Renal cortex interstitium (tissue), 11 donors: ENCODE measurements around the gene POLR2J3. TPM values are rescaled to one million over a fixed set of nuclear protein-coding genes. Genes with fewer than 3 reads are reported as not detected.
"Not testable (repeated sequence)": the region's sequence is repeated elsewhere in the genome, so short reads cannot be mapped to it uniquely, and the experiment has no call there.

Experiments
- DNase-seq, 11 donors: peaks; one replicate each; pipeline ENCODE4 v3.0.0-alpha.2; 2013; ENCODE audit warnings: low read depth in 9 of 11, low spot score in 4 of 11; ENCODE audit errors: extremely low read depth in 1 of 11
- polyA plus RNA-seq, 3 donors: library from polyadenylated mRNA; unstranded; fragments of 120-200 nt; gene quantifications; one replicate each; pipeline ENCODE4 v1.2.1, GENCODE V29; 2013; ENCODE audit not compliant: insufficient read length in 3 of 3

POLR2J3 gene
- polyA plus RNA-seq, 3 donors: 80.1 to 91.8 (median 80.8) TPM

DNA sequence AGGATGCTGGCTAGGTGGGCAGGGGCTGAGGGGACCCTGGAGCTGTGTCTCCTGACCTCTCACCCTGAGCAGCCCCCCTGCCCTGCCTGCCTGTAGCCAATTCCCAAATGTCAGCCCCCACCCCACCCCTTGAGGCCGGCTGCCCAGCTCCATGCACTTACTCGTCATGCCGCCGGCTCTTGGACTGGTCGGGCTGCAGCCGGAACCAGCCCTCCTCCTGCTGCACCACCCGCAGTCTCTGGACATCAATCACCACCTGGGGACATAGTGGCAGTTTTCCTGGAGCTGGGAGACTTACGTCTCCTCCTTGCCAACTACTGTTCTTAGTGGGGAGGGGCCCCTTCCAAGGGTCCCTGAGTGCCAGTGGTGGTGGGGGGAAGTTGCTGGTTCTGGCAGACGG, 27.3 kb upstream of the POLR2J3 start:
- not testable (repeated sequence) for DNase-seq

- DNase-seq: not testable (repeated sequence)
Observed at GRCh38 chr7:102596036-102596435, 23.7 kb upstream of the POLR2J3 start.

DNA sequence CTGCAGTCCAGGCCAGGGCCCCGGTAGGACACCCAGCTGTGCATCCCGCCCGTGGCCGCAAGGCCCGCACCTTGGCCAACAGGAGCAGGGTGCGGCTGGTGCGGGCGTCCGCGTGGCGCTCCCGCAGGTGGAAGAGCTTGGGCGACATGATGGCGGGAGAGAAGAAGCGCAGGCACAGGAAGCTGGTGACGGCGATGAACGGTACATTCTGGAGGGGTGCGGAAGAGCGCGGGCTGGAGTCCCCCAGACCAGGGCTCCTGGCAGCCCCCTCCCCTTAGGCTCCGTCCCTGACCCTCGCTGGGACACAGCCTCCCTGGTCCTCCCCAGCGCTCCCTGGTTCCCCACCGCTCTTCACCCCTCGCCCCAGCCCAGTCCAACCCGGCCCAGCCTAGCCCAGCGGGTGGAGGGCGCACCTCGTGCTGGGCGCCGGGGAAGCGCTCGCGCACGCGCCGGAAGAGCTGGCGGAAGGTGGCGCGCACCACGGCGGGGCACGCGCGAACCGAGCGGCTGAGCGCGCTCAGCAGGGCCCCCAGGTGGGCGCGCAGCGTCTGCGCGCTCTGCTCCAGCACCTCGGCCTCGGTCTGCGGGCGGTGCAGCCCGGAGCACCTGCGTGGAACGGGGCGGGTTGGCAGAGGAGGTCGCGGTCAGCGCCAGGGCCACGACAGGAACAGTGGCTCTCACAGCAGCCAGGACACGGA, 21.4 kb upstream of the POLR2J3 start:
- DNase-seq: not testable (repeated sequence)

DNA sequence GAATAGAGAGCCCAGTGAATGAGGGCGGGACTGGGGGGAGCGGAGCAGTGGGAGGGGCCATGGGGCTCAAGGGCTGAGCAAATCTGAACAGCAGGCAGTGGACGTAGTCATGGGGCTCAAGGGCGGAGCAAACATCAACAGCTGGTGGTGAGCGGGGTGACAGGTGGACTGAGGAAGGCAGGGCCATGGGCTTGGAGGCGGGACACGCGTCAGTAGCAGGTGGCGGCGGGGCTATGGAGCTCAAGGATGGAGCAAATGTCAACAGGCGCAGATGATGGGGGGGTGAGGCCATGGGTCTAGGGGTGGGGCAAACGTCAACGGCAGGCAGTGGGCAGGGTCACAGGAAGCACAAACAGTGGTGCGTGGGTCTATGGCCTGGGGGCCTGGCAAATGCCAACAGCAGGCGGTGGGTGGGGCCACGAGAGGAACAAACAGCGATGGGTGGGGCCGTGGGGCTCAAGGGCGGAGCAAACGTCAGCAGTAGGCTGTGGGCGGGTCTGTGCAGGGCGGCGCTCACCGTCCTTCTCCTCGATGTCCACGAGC, 20.2 kb upstream of the POLR2J3 start:
- DNase-seq: not testable (repeated sequence)

DNA sequence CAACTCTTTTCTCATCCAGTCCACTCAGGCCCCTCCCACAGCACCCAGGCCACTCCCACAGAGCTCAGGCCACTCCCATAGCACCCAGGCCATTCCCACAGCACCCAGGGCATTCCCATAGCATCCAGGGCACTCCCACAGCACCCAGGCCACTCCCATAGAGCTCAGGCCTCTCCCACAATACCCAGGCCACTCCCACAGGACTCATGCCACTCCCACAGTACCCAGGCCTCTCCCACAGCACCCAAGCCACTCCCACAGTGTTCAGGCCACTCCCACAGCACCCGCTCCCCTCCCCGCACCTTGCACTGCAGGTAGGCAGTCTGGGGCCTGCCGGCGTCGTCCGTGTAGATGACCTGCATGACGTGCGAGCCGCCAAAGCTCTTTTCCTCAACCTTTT, 17.5 kb upstream of the POLR2J3 start:
- not testable (repeated sequence) for DNase-seq

DNA sequence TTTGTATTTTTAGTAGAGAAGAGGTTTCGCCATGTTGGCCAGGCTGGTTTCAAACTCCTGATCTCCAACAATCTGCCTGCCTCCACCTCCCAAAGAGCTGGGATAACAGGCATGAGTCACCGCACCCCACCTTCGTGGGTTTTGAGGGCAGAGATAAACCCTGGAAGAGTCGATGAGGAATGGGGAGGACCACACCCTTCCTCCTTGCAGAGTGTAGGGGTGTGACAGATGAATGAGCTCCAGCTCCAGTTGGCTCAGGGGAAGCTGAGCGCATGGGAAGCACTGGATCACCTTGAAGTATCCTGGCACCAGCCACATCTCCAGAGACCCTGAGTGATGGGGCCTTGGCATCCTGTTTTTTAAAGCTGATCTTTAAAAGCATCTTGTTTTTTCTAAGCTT, 11.1 kb upstream of the POLR2J3 start:
- DNase-seq: not testable (repeated sequence)

DNA sequence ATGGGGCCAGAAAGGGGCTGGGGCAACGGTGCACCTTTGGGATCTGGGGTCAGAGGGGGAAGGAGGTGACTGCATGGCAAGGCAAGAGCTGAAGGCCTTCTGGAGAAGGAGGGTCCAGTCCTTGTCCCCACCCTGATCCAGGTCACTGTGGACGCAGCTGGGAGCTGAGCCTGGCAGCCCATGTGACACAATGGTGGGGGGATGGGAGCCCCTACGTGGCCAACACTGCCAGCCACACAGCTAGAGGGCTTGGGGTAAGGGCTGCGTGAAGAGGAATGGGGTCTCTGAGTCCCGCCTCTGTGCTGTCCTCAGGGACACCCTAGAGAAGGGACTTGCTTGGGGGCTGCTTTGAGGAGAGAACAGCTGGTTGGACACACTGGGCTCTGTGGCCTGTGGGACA, 9.3 kb upstream of the POLR2J3 start:
- DNase-seq: not testable (repeated sequence)

DNA sequence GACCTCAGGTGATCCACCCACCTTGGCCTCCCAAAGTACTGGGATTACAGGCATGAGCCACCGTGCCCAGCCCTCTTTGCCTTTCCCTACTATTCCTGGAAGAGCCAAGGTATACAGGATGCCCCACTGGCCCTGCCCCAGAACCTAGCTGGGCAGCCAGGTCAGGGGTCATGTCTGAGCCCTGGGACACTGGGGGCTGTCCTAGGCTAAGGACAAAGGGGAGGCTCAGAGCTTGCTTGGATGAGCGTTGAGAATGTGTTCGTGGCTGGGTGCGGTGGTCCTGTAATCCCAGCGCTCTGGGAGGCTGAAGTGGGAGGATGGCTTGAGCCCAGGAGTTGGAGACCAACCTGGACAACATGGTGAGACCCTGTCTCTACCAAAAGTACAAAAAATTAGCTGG, 6.1 kb upstream of the POLR2J3 start:
- not testable (repeated sequence) for DNase-seq

GRCh38 chr7:102577315-102578240, 5.2 kb upstream of the POLR2J3 start:
- DNase-seq: not testable (repeated sequence)

GRCh38 chr7:102576363-102576762, 4.0 kb upstream of the POLR2J3 start:
- not testable (repeated sequence) for DNase-seq

- not testable (repeated sequence) for DNase-seq
Observed at GRCh38 chr7:102574607-102575006, 2.2 kb upstream of the POLR2J3 start.

DNA sequence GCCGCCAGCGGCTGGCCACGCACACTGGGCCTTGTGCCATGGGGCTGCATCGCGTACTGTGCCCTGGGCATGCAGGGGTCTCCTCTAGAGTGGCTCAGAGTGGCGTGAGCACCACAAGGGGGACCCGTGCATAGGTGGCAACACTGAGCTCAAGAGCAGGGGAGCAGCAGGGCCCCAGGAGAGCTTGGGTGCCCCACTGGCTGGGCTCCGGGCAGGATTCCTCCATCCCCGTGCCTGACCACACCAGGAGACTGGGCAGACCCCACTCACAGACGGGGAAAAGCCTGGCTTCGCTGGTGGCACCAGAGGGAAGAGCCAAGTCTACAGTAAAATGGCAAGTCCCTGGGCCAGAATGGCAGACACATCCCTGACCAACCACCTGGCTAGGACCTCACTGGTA, 3.8 kb downstream of the POLR2J3 start:
- not testable (repeated sequence) for DNase-seq

- DNase-seq: not testable (repeated sequence)
Observed at GRCh38 chr7:102550808-102551422, 21.5 kb downstream of the POLR2J3 start, which contains the start of gene SPDYE2. SPDYE2 (plus strand) TSS chr7:102551226; CDS start chr7:102553256, 2,030 bp downstream.

DNA sequence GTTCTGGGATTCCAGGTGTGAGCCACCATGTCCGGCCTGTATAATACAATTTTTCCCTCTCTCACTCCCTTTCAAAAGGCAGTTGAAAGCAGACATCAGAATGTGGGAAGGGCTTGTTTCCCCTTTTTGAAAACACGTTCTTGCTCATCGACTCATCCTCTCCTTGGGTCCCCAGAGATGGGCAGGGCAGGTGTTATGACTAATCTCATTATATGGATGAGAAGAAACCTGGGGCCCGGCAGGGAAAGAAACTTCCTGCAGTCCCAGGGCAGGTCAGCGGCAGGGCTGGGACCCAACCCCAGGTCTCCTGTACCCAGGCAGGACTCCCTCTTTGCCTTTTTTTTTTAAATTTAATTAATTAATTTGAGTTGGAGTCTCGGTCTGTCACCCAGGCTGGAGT, 26.0 kb downstream of the POLR2J3 start:
- not testable (repeated sequence) for DNase-seq

- DNase-seq: not testable (repeated sequence)
Observed at GRCh38 chr7:102545288-102545687, 27.1 kb downstream of the POLR2J3 start.

GRCh38 chr7:102544372-102544771, 28.0 kb downstream of the POLR2J3 start:
- DNase-seq: not testable (repeated sequence)

GRCh38 chr7:102543596-102543995, 28.8 kb downstream of the POLR2J3 start, which contains the start of gene UPK3BL2:
UPK3BL2 (minus strand) TSS chr7:102543696; CDS start chr7:102543636, 60 bp downstream.
- not testable (repeated sequence) for DNase-seq

GRCh38 chr7:102542771-102543170, 29.6 kb downstream of the POLR2J3 start:
- not testable (repeated sequence) for DNase-seq

- not testable (repeated sequence) for DNase-seq
Observed at GRCh38 chr7:102542083-102542482, 30.3 kb downstream of the POLR2J3 start.
